Activated gamma-delta T cell (primary cell): ENCODE results near the gene NTN5.
"Not testable (repeated sequence)": the region's sequence is repeated elsewhere in the genome, so short reads cannot be mapped to it uniquely, and the experiment has no call there.

ENCODE experiments used
- DNase-seq: peaks from one replicate; lab custom pipeline; 2025; lab: John Stamatoyannopoulos, UW
- total RNA-seq, 2 donors: gene quantifications; one replicate each; lab custom pipeline; 2026; lab: John Stamatoyannopoulos, UW

NTN5 gene, protein sequence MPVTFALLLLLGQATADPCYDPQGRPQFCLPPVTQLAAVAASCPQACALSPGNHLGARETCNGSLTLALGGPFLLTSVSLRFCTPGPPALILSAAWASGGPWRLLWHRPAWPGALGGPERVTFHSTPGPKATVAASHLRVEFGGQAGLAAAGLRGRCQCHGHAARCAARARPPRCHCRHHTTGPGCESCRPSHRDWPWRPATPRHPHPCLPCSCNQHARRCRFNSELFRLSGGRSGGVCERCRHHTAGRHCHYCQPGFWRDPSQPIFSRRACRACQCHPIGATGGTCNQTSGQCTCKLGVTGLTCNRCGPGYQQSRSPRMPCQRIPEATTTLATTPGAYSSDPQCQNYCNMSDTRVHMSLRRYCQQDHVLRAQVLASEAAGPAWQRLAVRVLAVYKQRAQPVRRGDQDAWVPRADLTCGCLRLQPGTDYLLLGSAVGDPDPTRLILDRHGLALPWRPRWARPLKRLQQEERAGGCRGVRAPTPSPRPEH
- 0.22 to 1.7 reads per million in 2 donors for total RNA-seq

- DNase-seq: no peak
Measured at GRCh38 chr19:48672994-48673393, at the start of gene NTN5. NTN5 (minus strand) TSS chr19:48673017; CDS start chr19:48670986, 2,031 bp downstream.

DNA sequence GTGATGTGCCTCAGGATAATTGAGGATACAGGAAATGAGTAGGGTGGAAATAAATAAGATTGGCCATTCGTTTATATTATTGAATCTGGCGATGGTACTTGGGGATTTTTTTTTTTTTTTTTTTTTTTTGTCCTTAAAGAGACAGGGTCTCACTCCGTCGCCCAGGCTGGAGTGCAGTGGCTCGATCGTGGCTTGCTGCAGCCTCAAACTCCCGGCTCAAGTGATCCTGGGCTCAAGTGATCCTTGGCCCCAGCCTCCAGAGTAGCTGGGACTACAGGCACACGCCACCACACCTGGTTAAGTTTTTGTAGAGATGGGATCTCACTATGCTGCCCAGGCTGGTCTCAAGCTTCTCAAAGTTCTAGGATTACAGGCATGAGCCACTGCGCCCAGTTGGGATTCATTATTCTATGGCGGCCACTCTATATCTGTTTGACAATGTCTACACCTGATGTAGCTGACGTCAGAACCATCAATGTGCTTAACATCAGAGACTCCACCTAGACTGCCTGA lies 49.4 kb upstream of the NTN5 start:
- no peak for DNase-seq

DNA sequence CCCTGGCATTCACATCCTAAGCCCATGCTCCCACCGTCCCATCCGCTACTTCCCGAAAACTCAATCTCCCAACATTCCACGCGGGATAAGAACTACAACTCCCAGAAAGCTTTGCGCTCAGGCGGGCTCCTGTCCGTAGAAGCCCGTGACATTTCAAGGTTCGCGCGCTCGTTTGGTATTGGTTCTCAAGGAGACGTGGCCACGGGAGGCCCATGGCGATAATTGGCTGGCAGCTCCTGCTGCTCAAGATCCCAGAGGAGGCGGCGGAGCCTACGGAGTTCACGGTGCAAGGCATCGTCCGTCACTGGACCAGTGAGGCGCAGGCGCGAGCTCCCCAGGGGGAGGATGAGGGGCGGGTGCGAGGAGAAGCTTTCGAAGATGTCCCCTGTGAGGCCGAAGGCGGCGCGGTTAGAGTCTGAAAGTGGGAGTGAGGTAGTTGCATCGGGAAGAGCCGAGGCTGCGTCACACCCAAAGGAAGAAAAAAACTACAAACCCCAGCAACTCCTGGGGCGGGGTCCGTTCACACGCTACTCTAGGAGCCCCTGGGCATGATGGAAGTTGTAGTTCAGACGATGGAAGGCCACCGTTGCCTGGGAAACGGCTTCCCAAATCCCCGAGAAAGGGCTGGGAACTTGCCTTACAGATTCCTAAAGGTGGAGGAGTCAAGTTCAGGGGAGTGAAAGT lies 47.9 kb upstream of the NTN5 start:
- peak; percentile 54 for DNase-seq

GRCh38 chr19:48720251-48720612 lies 47.4 kb upstream of the NTN5 start:
- no peak for DNase-seq

GRCh38 chr19:48719263-48720171 lies 46.7 kb upstream of the NTN5 start, which contains the start of gene MAMSTR:
MAMSTR (minus strand) TSS chr19:48719725; CDS start chr19:48719031, 694 bp downstream.
- no peak for DNase-seq

GRCh38 chr19:48718711-48719231 lies 46.0 kb upstream of the NTN5 start:
- no peak for DNase-seq

GRCh38 chr19:48718106-48718505 lies 45.3 kb upstream of the NTN5 start:
- not testable (repeated sequence) for DNase-seq

GRCh38 chr19:48716562-48717291 lies 43.9 kb upstream of the NTN5 start:
- DNase-seq: no peak

DNA sequence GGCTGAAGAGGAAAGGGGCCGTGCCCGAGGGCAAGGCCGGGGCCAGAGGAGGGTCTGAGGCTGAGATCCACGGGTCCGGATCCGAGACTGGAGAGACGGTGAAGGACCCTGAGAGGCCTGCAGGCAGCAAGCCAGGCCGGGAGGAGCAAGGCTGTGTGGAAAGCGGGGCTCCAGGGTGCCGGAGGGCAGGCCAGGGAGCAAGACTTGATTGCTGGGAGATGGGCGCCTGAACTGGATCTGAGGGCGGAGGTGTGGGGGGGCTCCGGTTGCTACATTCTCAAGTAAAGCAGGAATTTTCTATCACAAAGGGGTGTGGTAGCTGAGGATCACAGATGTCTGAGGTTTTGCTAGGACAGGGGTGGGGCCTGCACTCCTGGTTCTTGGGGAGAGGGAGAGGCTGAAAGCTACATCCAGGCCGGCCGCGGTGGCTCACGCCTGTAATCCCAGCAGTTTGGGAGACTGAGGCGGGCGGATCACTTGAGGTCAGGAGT lies 42.9 kb upstream of the NTN5 start:
- DNase-seq: no peak

- no peak for DNase-seq
Measured at GRCh38 chr19:48714759-48715675, 42.2 kb upstream of the NTN5 start.

DNA sequence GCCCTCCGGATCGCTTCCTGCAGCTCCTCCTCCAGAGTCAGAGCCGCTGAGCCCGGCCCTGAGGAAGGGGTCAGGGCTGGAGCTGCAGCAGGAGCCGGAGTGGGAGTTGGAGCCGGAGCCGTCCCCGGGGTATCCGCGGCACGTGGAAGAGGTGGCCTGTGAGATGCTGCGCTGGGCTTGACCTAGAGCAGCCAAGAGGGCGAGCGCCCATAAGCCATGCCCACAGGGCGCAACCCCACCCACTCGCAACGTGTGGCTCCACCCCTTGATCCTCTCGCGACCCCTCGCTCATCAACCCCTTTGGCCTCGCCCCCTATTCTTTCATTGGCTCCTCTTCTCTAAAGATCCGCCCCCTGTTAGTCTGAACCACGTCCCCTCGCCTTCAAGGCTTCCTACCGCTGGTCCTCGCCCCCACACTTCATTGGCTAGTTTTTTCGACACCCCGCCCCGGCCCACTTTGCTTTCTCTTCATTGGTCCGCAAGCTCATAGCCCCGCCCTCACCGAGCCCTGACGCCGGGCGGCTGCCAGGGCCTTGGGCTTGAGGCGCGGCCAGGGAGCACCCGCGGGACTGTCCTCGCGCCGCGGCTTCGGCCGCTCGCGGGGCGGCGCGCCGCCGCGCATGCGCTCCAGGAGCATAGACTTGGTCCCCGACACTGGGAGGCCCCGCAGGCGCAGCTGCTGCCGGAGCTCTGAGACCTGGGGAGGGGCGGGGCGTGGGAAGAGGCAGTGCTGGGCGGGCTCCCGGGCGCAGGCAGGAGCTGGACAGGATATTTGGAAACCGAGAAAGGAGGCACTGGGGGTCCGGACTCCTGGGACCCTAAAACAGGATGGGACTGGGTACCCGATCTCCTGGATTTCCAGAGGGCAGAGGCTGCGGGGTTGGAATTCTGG lies 41.3 kb upstream of the NTN5 start:
- DNase-seq: peak; percentile 85

GRCh38 chr19:48713041-48713863 lies 40.4 kb upstream of the NTN5 start:
- no peak for DNase-seq

GRCh38 chr19:48711106-48711662 lies 38.4 kb upstream of the NTN5 start:
- DNase-seq: no peak

- no peak for DNase-seq
Measured at GRCh38 chr19:48708471-48708870, 35.7 kb upstream of the NTN5 start.

DNA sequence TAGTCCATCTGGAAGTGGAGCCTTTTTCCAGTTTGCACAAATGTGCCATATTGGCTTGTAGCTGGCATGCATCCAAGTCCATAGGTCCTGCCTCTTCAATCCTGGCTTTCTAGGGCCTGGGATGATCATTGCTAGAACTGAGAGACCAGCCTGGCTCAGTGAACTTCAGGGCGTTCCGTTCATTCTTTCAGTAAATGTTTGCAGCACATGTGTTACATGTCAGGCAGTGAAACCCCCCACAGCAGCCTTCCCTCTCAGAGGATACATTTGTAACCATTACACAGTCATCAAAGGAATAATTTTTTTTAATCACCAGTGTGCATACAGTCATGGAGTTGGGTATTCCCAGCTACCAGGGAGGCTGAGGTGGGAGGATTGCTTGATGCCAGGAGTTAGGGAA lies 32.6 kb upstream of the NTN5 start:
- DNase-seq: no peak

- no peak for DNase-seq
Measured at GRCh38 chr19:48703316-48703715, 30.5 kb upstream of the NTN5 start.

DNA sequence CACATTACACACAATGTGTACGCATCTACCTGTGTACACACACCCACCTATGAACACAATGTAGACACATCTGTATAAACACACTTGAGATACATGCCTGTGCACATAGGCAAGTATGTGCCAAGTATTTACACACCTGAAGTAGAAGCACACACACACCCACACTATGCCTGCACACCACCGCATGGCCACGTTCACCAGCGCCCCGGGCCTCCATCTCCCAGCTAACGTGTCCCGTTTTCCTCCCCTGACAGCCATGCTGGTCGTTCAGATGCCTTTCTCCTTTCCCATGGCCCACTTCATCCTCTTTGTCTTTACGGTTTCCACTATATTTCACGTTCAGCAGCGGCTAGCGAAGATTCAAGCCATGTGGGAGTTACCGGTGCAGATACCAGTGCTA lies 29.9 kb upstream of the NTN5 start:
- no peak for DNase-seq
